Ishikawa (cell line): ENCODE results near the gene MUC21.

Experiments
- CEBPB ChIP-seq: IDR thresholded peaks from 2 replicates; pipeline ENCODE4 v1.6.1; 2012
- CREB1 ChIP-seq: IDR thresholded peaks from 2 replicates; pipeline ENCODE4 v1.6.1; 2012; ENCODE audit warnings: low read depth
- EGR1 ChIP-seq: IDR thresholded peaks from 2 replicates; pipeline ENCODE4 v1.6.1; 2012
- EP300 ChIP-seq: IDR thresholded peaks from 2 replicates; pipeline ENCODE4 v1.6.1; 2012; ENCODE audit warnings: borderline replicate concordance
- FOXM1 ChIP-seq: IDR thresholded peaks from 2 replicates; pipeline ENCODE4 v1.6.1; 2012; ENCODE audit warnings: low read depth, borderline replicate concordance
- NFIC ChIP-seq: IDR thresholded peaks from 2 replicates; pipeline ENCODE4 v1.6.1; 2012
- RAD21 ChIP-seq: IDR thresholded peaks from 2 replicates; pipeline ENCODE4 v1.6.1; 2012; ENCODE audit warnings: low read depth
- TAF1 ChIP-seq: IDR thresholded peaks from 2 replicates; pipeline ENCODE4 v1.6.1; 2012; ENCODE audit warnings: low read depth, mild to moderate bottlenecking
- TCF12 ChIP-seq: IDR thresholded peaks from 2 replicates; pipeline ENCODE4 v1.6.1; 2012; ENCODE audit warnings: low read depth
- TEAD4 ChIP-seq: IDR thresholded peaks from 2 replicates; pipeline ENCODE4 v1.6.1; 2012
- YY1 ChIP-seq: IDR thresholded peaks from 2 replicates; pipeline ENCODE4 v1.6.1; 2012; ENCODE audit warnings: low read depth
- ZBTB7A ChIP-seq: IDR thresholded peaks from 2 replicates; pipeline ENCODE4 v1.6.1; 2012; ENCODE audit warnings: low read depth
- TF ChIP-seq, protein P1 (sequence below): IDR thresholded peaks from 2 replicates; pipeline ENCODE4 v1.6.1; 2012
- TF ChIP-seq, protein P2 (sequence below): IDR thresholded peaks from 2 replicates; pipeline ENCODE4 v1.6.1; 2012; ENCODE audit warnings: low read depth, mild to moderate bottlenecking
- TF ChIP-seq, protein P3 (sequence below): IDR thresholded peaks from 2 replicates; pipeline ENCODE4 v1.6.1; 2012

Gene MUC21

DNA sequence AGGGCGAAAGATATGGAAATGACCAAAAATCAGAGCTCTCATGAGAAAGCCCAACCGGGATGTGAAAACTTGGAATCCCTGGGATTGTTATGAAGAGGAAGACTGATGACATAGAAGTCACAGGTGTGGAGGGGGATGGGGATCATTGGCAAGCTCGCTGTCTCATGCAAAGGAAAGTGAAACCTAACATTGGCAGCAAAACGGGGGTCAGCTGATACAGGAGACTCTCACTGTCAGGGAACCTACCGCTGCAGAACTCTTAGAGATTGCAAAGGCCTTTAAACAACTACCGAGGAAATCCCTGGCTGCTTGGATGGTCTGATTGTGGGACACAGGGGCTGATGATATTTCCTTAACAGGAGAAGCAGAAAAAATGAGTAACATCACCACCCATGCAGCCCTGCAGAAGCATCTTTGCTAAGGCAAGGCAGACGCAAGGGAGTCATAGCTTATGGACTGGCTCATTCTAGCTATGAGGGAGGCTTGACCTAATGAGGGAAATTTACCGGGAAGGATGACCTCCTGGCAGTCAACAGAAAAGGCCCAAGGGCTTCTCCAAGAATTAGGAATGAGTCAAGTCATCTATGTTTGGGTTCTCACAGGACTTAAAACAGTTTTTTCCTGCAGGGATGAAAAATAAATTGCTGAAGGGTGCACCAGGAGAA, 7.0 kb downstream of the MUC21 start:
- TF ChIP-seq EGR1 (no peak), YY1 (no peak), RAD21 (no peak), CREB1 (no peak), NFIC (no peak)
- TF ChIP-seq, protein P1, sequence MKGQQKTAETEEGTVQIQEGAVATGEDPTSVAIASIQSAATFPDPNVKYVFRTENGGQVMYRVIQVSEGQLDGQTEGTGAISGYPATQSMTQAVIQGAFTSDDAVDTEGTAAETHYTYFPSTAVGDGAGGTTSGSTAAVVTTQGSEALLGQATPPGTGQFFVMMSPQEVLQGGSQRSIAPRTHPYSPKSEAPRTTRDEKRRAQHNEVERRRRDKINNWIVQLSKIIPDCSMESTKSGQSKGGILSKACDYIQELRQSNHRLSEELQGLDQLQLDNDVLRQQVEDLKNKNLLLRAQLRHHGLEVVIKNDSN, result no peak
- TF ChIP-seq, protein P2, sequence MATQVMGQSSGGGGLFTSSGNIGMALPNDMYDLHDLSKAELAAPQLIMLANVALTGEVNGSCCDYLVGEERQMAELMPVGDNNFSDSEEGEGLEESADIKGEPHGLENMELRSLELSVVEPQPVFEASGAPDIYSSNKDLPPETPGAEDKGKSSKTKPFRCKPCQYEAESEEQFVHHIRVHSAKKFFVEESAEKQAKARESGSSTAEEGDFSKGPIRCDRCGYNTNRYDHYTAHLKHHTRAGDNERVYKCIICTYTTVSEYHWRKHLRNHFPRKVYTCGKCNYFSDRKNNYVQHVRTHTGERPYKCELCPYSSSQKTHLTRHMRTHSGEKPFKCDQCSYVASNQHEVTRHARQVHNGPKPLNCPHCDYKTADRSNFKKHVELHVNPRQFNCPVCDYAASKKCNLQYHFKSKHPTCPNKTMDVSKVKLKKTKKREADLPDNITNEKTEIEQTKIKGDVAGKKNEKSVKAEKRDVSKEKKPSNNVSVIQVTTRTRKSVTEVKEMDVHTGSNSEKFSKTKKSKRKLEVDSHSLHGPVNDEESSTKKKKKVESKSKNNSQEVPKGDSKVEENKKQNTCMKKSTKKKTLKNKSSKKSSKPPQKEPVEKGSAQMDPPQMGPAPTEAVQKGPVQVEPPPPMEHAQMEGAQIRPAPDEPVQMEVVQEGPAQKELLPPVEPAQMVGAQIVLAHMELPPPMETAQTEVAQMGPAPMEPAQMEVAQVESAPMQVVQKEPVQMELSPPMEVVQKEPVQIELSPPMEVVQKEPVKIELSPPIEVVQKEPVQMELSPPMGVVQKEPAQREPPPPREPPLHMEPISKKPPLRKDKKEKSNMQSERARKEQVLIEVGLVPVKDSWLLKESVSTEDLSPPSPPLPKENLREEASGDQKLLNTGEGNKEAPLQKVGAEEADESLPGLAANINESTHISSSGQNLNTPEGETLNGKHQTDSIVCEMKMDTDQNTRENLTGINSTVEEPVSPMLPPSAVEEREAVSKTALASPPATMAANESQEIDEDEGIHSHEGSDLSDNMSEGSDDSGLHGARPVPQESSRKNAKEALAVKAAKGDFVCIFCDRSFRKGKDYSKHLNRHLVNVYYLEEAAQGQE, result no peak
- TF ChIP-seq, protein P3, sequence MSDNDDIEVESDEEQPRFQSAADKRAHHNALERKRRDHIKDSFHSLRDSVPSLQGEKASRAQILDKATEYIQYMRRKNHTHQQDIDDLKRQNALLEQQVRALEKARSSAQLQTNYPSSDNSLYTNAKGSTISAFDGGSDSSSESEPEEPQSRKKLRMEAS, result no peak

DNA sequence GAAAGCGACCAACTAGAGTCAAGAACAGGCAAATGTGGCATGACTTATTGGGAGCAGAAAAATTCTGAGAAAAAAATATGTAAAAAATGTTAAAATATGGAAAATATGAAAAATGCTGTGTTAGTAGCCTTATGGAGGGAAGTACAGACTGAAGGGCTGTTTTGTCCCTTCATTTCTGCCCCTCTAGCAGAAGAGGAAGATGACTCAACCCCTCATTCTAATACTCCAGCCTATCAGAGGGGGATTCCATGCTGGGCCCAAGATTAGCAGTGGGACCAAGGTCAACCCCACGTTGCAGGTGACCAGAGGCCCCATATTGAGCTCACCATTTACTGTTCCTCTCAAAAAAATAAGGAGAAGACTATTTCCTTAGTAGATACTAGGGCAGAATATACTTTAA, 8.4 kb downstream of the MUC21 start:
- no peak for TF ChIP-seq TCF12
- TF ChIP-seq FOXM1, result no peak
- no peak for TF ChIP-seq TAF1
- TF ChIP-seq, protein P1, result no peak
- TF ChIP-seq CEBPB, result no peak
- TF ChIP-seq, protein P2, result no peak
- no peak for TF ChIP-seq RAD21
- no peak for TF ChIP-seq NFIC
- no peak for TF ChIP-seq YY1
- TF ChIP-seq EP300, result no peak
- TF ChIP-seq, protein P3, result no peak
- TF ChIP-seq EGR1, result no peak
- TF ChIP-seq TEAD4, result no peak
- TF ChIP-seq ZBTB7A, result no peak
- TF ChIP-seq CREB1, result no peak

DNA sequence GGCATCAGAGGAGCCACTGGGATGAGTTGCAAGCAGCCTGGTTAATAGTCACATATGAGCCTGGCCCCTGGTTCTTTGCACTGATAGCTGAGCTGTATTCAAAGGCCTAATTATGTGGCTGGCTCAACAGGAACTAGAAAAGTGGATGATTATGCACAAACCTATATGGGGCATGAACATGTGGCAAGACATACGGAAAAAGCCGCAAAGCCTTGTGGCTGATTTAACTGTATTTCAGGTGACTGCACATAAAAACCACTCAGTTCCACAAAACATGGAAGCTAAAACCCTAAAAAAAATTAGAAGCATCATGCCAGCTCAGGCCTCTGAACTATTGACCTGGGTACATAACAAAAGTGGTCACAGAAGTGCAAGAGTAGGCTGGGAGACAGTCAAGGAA, 13.8 kb downstream of the MUC21 start:
- TF ChIP-seq EP300, result no peak

DNA sequence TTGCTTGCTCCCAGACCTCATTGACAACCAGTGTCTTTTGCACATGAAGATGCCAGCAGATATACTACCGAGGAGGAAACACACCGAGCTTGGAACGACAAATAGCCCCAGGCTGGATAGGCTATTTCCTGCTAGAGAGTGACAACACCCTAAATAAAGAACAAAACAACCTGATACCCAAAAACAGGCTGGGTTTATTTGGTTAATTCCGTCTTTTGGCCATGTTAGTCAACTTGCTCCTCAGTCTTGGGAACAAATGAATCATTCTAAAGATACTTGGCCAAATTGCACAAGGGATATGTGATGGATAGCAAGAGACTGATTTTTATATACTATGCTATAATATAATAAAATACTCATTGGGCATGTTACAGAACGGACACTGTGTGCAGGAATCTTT, 15.3 kb downstream of the MUC21 start:
- TF ChIP-seq, protein P3, result no peak
- no peak for TF ChIP-seq CEBPB
- no peak for TF ChIP-seq FOXM1
- no peak for TF ChIP-seq CREB1
- no peak for TF ChIP-seq ZBTB7A
- TF ChIP-seq, protein P2, result no peak
- TF ChIP-seq TCF12, result no peak
- no peak for TF ChIP-seq EP300

DNA sequence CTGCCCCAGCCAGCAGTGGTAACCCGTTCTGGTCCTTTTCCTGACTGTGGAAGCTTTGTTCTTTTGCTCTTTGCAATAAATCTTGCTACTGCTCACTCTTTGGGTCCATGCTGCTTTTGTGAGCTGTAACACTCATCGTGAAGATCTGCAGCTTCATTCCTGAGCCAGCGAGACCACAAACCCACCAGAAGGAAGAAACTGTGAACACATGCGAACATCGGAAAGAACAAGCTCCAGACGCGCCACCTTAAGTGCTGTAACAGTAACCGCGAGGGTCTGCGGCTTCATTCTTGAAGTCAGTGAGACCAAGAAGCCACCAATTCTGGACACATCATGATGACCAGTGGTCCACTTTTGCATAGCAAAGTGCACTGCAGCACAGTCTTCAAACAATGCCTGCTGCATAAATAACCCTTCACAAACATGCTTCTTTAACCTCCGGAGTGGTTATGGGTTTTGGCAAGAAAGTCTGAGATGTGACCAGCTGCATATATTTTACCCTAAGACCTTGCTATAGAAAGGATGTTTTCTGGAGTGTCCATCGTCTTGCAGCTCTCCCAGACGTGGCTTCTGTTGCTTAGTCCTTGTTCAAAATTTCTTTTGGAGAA, 17.9 kb downstream of the MUC21 start:
- no peak for TF ChIP-seq RAD21
- TF ChIP-seq NFIC, result no peak
- TF ChIP-seq TEAD4, result no peak
- no peak for TF ChIP-seq EP300
- TF ChIP-seq EGR1, result no peak
- no peak for TF ChIP-seq YY1
